HL-60 (cell line): ENCODE data around the gene GYG1.
A peak's percentile ranks its signal among the peaks of the same experiment; 100 is the strongest.

ENCODE experiments used
- CTCF ChIP-seq: IDR thresholded peaks from one replicate; pipeline ENCODE4 v1.5.1; 2011; ENCODE audit warnings: low read length, control low read depth, inconsistent platforms; ENCODE audit not compliant: insufficient read depth
- GABPA ChIP-seq: IDR thresholded peaks from 2 replicates; pipeline ENCODE4 v1.6.1; 2012; ENCODE audit warnings: low read depth
- POLR2AphosphoS5 ChIP-seq: IDR thresholded peaks from 2 replicates; pipeline ENCODE4 v1.6.1; 2012; ENCODE audit warnings: low read depth
- REST ChIP-seq: IDR thresholded peaks from 2 replicates; pipeline ENCODE4 v1.6.1; 2012; ENCODE audit warnings: low read depth; ENCODE audit not compliant: insufficient replicate concordance

DNA sequence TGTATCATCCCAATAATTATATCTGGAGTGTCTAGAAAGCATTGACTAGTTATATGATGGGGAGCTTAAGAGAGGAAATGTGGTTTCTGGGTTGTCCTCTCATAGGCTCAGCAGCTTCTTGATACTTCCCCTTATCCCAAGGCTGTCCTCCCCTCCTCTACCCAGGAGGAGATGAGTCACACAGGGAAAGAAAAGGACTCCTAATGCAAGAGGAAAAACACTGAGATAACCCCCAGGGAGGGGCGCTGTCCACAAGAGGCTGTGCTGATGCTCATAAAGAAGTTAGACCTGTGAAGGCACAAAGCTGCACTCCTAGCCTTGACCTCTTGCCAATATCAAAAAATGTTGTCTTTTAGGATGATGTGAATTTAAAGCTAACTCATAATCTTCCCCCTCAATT lies 28.8 kb upstream of the GYG1 start:
- TF ChIP-seq POLR2AphosphoS5 (no peak), CTCF (no peak), REST (peak; percentile 89), GABPA (no peak)
